ENCODE measurements around the gene COL6A2. TPM values are rescaled to one million over a fixed set of nuclear protein-coding genes. Genes with fewer than 3 reads are reported as not detected.
"Not testable (repeated sequence)": the region's sequence is repeated elsewhere in the genome, so short reads cannot be mapped to it uniquely, and the experiment has no call there.

The COL6A2 gene
- total RNA-seq, 1 experiment from 2014 or later = 163 TPM

GRCh38 chr21:46171996-46172862 lies 74.3 kb downstream of the COL6A2 start:
- DNase-seq (ENCODE audit: low spot score) = no peak

- DNase-seq (ENCODE audit: low spot score) = no peak
Measured at GRCh38 chr21:46172863-46173528, 75.1 kb downstream of the COL6A2 start.

GRCh38 chr21:46173573-46173972 lies 75.7 kb downstream of the COL6A2 start:
- no peak for DNase-seq (ENCODE audit: low spot score)

GRCh38 chr21:46176443-46177129 lies 78.7 kb downstream of the COL6A2 start:
- DNase-seq (ENCODE audit: low spot score) = not testable (repeated sequence)

GRCh38 chr21:46178961-46179360 lies 81.0 kb downstream of the COL6A2 start:
- DNase-seq (ENCODE audit: low spot score) = no peak

Other genes starting within 250 kb of the COL6A2 start
- 329 and 393 TPM in 2 replicates for gene COL6A1, start 116.3 kb upstream of the COL6A2 start, total RNA-seq (2014; rRNA removed; shearing (Covaris generic))
- 0.45 TPM in 1 of 2 replicates, not detected in the other for gene FTCD, start 57.5 kb downstream of the COL6A2 start, total RNA-seq (2014; rRNA removed; shearing (Covaris generic))
- 13.9 and 16.0 TPM in 2 replicates for gene SPATC1L, start 86.3 kb downstream of the COL6A2 start, total RNA-seq (2014; rRNA removed; shearing (Covaris generic))
- 76.0 and 95.1 TPM in 2 replicates for gene LSS, start 130.7 kb downstream of the COL6A2 start, total RNA-seq (2014; rRNA removed; shearing (Covaris generic))
- 57.6 and 61.7 TPM in 2 replicates for gene MCM3AP, start 187.5 kb downstream of the COL6A2 start, total RNA-seq (2014; rRNA removed; shearing (Covaris generic))
- 13.7 and 25.5 TPM in 2 replicates for gene YBEY, start 188.2 kb downstream of the COL6A2 start, total RNA-seq (2014; rRNA removed; shearing (Covaris generic))
- gene C21orf58, start 225.8 kb downstream of the COL6A2 start, total RNA-seq (2014; rRNA removed; shearing (Covaris generic)) = 7.8 and 8.9 TPM in 2 replicates
- 20.1 and 20.5 TPM in 2 replicates for gene PCNT, start 226.0 kb downstream of the COL6A2 start, total RNA-seq (2014; rRNA removed; shearing (Covaris generic))

All from A172 (cell line).